Gastrocnemius medialis (tissue), 4 donors: ENCODE measurements around the gene NUDT8.

Experiments used
- POLR2A ChIP-seq, 2 donors: fragments of 450-650 bp; IDR thresholded peaks; one replicate each; pipeline ENCODE4 v1.6.1; 2017; ENCODE audit warnings: antibody characterized with exemption in 2 of 2, mild to moderate bottlenecking in 2 of 2, moderate library complexity in 2 of 2
- TF ChIP-seq, protein P1 (sequence below), 5 experiments: fragments of 450-650 bp in 3 of 5; fragments of 200-600 bp in 2 of 5; sonication (generic) in 2 of 5; IDR thresholded peaks in 4 of 5; conservative IDR thresholded peaks in 1 of 5; 1 replicate in 4 of 5; 2 replicates in 1 of 5; pipeline ENCODE4 v1.5.1; 2016 to 2019; ENCODE audit warnings: antibody characterized with exemption in 5 of 5, mild to moderate bottlenecking in 3 of 5, moderate library complexity in 3 of 5

- TF ChIP-seq, protein P1, sequence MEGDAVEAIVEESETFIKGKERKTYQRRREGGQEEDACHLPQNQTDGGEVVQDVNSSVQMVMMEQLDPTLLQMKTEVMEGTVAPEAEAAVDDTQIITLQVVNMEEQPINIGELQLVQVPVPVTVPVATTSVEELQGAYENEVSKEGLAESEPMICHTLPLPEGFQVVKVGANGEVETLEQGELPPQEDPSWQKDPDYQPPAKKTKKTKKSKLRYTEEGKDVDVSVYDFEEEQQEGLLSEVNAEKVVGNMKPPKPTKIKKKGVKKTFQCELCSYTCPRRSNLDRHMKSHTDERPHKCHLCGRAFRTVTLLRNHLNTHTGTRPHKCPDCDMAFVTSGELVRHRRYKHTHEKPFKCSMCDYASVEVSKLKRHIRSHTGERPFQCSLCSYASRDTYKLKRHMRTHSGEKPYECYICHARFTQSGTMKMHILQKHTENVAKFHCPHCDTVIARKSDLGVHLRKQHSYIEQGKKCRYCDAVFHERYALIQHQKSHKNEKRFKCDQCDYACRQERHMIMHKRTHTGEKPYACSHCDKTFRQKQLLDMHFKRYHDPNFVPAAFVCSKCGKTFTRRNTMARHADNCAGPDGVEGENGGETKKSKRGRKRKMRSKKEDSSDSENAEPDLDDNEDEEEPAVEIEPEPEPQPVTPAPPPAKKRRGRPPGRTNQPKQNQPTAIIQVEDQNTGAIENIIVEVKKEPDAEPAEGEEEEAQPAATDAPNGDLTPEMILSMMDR (IDR thresholded peaks at IDR 0.05 in 4 of 5, conservative IDR thresholded peaks at IDR 0.05 in 1 of 5), result no peak
- TF ChIP-seq POLR2A (IDR thresholded peaks at IDR 0.05), result no peak
Observed at GRCh38 chr11:67632982-67633755, 3.4 kb upstream of the NUDT8 start.
